Mesendoderm (in vitro differentiated cells): Measurements from ENCODE around the gene MON1B.

Experiments used
- DNase-seq: peaks from one replicate; pipeline ENCODE4 v3.0.0; 2013
- H2AK5ac ChIP-seq: 2 replicates; pipeline ENCODE4 v1.6.1; 2013; ENCODE audit warnings: low read length, inconsistent platforms
- H2BK120ac ChIP-seq: 2 replicates; pipeline ENCODE4 v1.6.1; 2013; ENCODE audit warnings: low read depth, mild to moderate bottlenecking, low read length, moderate library complexity, mixed read lengths
- H2BK15ac ChIP-seq: replicated peaks from 2 replicates; pipeline ENCODE4 v1.6.1; 2013; ENCODE audit warnings: low read depth, mild to moderate bottlenecking, moderate library complexity
- H2BK5ac ChIP-seq: 2 replicates; pipeline ENCODE4 v1.6.1; 2013; ENCODE audit warnings: low read length, inconsistent platforms
- H3K18ac ChIP-seq: 2 replicates; pipeline ENCODE4 v1.6.1; 2013; ENCODE audit warnings: mild to moderate bottlenecking, low read length, mixed read lengths
- H3K23ac ChIP-seq: one replicate; pipeline ENCODE4 v1.6.1; 2013; ENCODE audit warnings: low read length
- H3K27ac ChIP-seq: 2 replicates; pipeline ENCODE4 v1.5.1; 2013; ENCODE audit warnings: low read depth, mild to moderate bottlenecking, inconsistent platforms, low read length, moderate library complexity
- H3K27me3 ChIP-seq: 2 replicates; pipeline ENCODE4 v1.6.1; 2013; ENCODE audit warnings: low read length, control low read depth, mild to moderate bottlenecking, inconsistent platforms; ENCODE audit not compliant: insufficient read depth, poor library complexity
- H3K36me3 ChIP-seq: 2 replicates; pipeline ENCODE4 v1.6.1; 2013; ENCODE audit warnings: low read length, inconsistent platforms; ENCODE audit not compliant: control insufficient read depth, insufficient read depth
- H3K4ac ChIP-seq: one replicate; pipeline ENCODE4 v1.6.1; 2013; ENCODE audit warnings: low read depth, mild to moderate bottlenecking, low read length, moderate library complexity
- H3K4me1 ChIP-seq: 2 replicates; pipeline ENCODE4 v1.6.1; 2013; ENCODE audit warnings: low read depth, low read length, inconsistent platforms; ENCODE audit not compliant: control insufficient read depth
- H3K4me2 ChIP-seq: 2 replicates; pipeline ENCODE4 v1.6.1; 2013; ENCODE audit warnings: low read length
- H3K4me3 ChIP-seq: 2 replicates; pipeline ENCODE4 v1.5.1; 2013; ENCODE audit warnings: mild to moderate bottlenecking, low read length
- H3K56ac ChIP-seq: one replicate; pipeline ENCODE4 v1.6.1; 2013; ENCODE audit warnings: low read length
- H3K79me1 ChIP-seq: 2 replicates; pipeline ENCODE4 v1.6.1; 2013; ENCODE audit warnings: low read length, inconsistent platforms
- H3K79me2 ChIP-seq: 2 replicates; pipeline ENCODE4 v1.6.1; 2013; ENCODE audit warnings: mild to moderate bottlenecking, low read length; ENCODE audit not compliant: control insufficient read depth, insufficient read depth
- H3K9ac ChIP-seq: 2 replicates; pipeline ENCODE4 v1.6.1; 2013; ENCODE audit warnings: low read length, inconsistent platforms
- H4K5ac ChIP-seq: one replicate; pipeline ENCODE4 v1.6.1; 2013; ENCODE audit warnings: low read length
- H4K8ac ChIP-seq: one replicate; pipeline ENCODE4 v1.6.1; 2013; ENCODE audit warnings: low read depth, mild to moderate bottlenecking, control low read depth, low read length, moderate library complexity
- WGBS: extraction: QIAGEN DNeasy Blood & Tissue Kit; methylation state at CpG from one replicate; pipeline ENCODE4 v1.1.7; 2013; ENCODE audit warnings: low lambda C conversion rate, missing lambda C conversion rate; ENCODE audit not compliant: insufficient coverage; ENCODE audit errors: extremely low coverage; 5-methylcytosine and 5-hydroxymethylcytosine counted together

The MON1B gene

DNA sequence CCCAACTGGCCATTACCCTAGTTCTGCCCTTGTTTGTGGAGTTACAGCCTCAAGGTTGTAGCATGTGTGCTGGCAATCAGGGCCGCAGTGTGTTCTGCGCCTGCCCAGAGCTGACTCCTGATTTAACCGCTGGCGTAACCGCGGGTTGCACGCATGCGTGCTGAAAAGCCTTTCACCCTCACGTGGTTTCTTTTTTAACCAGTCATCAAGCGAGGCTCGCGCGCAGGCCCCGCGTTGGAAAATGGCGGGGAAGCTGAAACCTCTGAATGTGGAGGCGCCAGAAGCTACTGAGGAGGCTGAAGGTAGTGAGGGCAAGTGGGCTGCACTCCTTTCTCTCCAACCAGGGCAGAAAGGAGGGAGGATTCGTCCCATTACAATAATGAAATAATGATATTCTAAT, 8.2 kb downstream of the MON1B start, which contains the start of gene SYCE1L:
SYCE1L (plus strand) TSS at position 198 of the 400 bp plus-strand sequence; CDS start at position 242, 44 bp downstream.
- Histone ChIP-seq H3K79me1 (no peaks in the 10 kb centered on the region), H3K9ac (no peak within 1 kb of the TSS), H4K8ac (no peak within 1 kb of the TSS), H3K18ac (no peak within 1 kb of the TSS), H3K4ac (no peak within 1 kb of the TSS), H3K4me2 (no peak within 1 kb of the TSS), H3K27me3 (no peaks in the 10 kb centered on the region), H3K4me1 (no peaks in the 10 kb centered on the region), H3K79me2 (no peaks in the 10 kb centered on the region), H3K4me3 (no peak within 1 kb of the TSS), H2AK5ac (no peak within 1 kb of the TSS), H4K5ac (no peak within 1 kb of the TSS), H2BK15ac (no peak within 1 kb of the TSS), H2BK120ac (no peak within 1 kb of the TSS), H3K36me3 (peaks cover 5% of the 10 kb centered on the region), H3K23ac (no peak within 1 kb of the TSS), H3K27ac (no peak within 1 kb of the TSS), H2BK5ac (no peak within 1 kb of the TSS), H3K56ac (no peak within 1 kb of the TSS)
- WGBS = no CpG with 5 or more reads among the region's 18 CpGs
- no peak for DNase-seq

DNA sequence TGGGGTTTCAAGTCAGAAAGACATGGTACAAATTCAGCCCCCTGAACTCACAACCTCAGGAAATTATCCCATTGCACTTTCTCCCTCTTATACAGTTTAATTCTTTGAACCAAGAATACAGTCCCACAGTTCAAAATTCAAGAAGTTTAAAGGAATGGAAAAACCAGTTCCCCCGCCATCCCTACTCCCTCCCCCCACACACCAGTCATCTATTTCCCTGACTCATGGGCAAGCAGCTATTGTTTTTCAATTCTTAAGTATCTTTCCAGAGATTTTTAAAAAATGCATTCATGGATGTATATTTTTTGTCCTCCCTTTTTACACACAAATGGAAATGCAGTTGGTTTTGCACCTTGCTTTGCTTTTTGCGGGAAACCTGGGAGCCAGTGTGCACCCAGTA, 15.5 kb downstream of the MON1B start:
- Histone ChIP-seq H4K8ac (no peak overlapping the region), H3K79me1 (no peaks in the 10 kb centered on the region), H3K4me2 (no peak overlapping the region), H3K36me3 (no peaks in the 10 kb centered on the region), H3K27ac (no peak overlapping the region), H4K5ac (no peak overlapping the region), H3K23ac (no peak overlapping the region), H3K9ac (no peak overlapping the region), H2BK120ac (no peak overlapping the region), H3K4me3 (no peak overlapping the region), H3K4ac (no peak overlapping the region), H2BK15ac (no peak overlapping the region), H3K18ac (no peak overlapping the region), H3K27me3 (no peaks in the 10 kb centered on the region), H3K79me2 (no peaks in the 10 kb centered on the region), H3K56ac (no peak overlapping the region), H2BK5ac (no peak overlapping the region), H3K4me1 (no peaks in the 10 kb centered on the region), H2AK5ac (no peak overlapping the region)
- no CpG with 5 or more reads among the region's 2 CpGs for WGBS
- DNase-seq = no peak

DNA sequence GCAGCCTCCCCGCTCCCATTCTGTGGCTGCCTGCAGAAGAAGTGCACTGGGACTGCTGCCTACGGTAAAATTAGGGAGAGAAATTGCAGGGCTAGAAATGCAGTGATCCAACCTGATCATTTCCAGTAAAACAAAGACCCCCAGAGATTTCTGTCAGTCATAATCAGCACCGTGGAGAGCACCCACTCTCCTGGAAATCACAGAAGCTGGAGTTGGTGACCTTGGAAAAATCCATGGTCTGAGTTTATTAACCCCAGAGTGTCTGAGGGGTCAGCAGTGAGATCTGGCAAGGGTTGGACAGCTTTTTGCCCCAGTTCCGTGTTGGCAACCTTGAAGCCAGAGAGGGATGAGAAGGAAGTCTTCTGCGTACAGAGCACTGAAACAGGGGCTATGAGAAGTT, 16.0 kb downstream of the MON1B start:
- H3K27me3 ChIP-seq = no peaks in the 10 kb centered on the region
- H3K4me2 ChIP-seq = no peak overlapping the region
- no peaks in the 10 kb centered on the region for H3K4me1 ChIP-seq
- no peak for DNase-seq
- H3K79me1 ChIP-seq = no peaks in the 10 kb centered on the region
- no peak overlapping the region for H3K4ac ChIP-seq
- no peak overlapping the region for H2BK15ac ChIP-seq
- no peak overlapping the region for H3K9ac ChIP-seq
- no peak overlapping the region for H3K4me3 ChIP-seq
- H2AK5ac ChIP-seq = no peak overlapping the region
- no peak overlapping the region for H3K18ac ChIP-seq
- no peak overlapping the region for H2BK120ac ChIP-seq
- H3K56ac ChIP-seq = no peak overlapping the region
- H3K27ac ChIP-seq = no peak overlapping the region
- H3K79me2 ChIP-seq = no peaks in the 10 kb centered on the region
- no peak overlapping the region for H3K23ac ChIP-seq
- H2BK5ac ChIP-seq = no peak overlapping the region
- H4K5ac ChIP-seq = no peak overlapping the region
- no CpG with 5 or more reads among the region's 5 CpGs for WGBS
- no peaks in the 10 kb centered on the region for H3K36me3 ChIP-seq
- no peak overlapping the region for H4K8ac ChIP-seq

DNA sequence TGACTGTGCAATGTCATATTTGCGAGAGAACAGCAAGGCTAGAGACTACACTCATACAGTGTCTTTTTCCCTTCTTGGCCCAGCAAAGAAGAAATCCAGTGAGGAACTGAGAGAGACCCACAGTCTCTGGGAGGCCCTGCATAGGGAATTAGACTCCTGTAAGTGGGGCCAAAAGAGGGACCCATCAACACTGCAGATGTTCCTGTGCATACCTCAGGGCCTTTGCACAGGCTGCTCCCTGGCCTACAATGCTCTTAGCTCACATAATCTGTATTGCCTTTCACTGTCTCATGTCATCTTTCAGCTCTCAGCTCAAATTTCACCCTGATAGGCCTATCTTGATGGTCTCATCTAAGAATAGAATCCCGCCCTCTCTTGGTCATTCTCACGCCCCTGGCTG, 17.4 kb downstream of the MON1B start:
- no peak overlapping the region for H3K4me2 ChIP-seq
- no peak overlapping the region for H4K5ac ChIP-seq
- no peak overlapping the region for H2AK5ac ChIP-seq
- H3K9ac ChIP-seq = no peak overlapping the region
- H3K4me3 ChIP-seq = no peak overlapping the region
- no peak overlapping the region for H3K18ac ChIP-seq
- no peak overlapping the region for H3K27ac ChIP-seq
- H3K23ac ChIP-seq = no peak overlapping the region
- no peaks in the 10 kb centered on the region for H3K27me3 ChIP-seq
- no peak overlapping the region for H4K8ac ChIP-seq
- WGBS = no CpG with 5 or more reads among the region's 3 CpGs
- no peak overlapping the region for H3K4ac ChIP-seq
- H2BK120ac ChIP-seq = no peak overlapping the region
- no peaks in the 10 kb centered on the region for H3K79me1 ChIP-seq
- H2BK15ac ChIP-seq = no peak overlapping the region
- H2BK5ac ChIP-seq = no peak overlapping the region
- no peaks in the 10 kb centered on the region for H3K79me2 ChIP-seq
- DNase-seq = no peak
- H3K4me1 ChIP-seq = no peaks in the 10 kb centered on the region
- no peaks in the 10 kb centered on the region for H3K36me3 ChIP-seq
- H3K56ac ChIP-seq = no peak overlapping the region

DNA sequence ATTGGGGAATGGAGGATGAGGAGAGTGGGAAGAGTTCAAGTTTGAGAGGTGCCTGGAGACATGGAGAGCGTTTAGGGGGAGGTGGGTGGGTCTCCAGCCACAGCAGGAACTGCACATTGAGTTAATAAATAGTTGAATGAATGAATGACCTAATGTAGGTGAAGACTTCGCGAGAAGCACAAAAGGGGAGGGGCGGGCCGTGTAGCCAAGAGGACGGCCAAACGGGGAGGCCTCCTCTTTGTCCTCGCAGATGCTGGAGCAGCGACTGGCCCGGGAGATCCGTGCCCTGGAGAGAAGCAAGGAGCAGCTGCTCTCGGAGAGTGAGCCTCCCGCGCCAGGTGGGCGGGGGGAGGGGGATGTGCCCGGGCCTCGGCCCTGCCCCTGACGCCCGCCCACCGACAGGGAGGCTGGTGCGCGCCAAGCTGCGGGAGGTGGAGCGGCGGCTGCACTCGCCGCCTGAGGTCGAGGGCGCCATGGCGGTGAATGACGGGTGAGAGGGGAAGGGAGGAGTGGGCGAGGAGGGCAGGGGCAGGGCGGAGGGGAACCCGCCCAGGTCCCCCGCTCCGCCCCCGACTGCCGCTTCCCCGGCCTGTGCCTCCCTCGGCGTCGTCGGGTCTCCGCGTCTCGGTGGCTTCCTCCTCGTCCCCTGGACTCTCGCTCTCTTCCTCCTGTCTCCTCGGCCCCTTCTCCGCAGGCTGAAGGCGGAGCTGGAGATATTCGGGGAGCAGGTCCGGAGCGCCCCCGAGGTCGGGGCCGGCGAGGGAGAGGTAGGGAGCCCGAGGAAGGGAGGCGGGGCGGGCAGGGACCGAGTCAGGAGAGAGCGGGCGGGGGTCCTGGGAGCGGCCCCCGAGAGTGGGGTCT, 21.1 kb downstream of the MON1B start:
- WGBS = no CpG with 5 or more reads among the region's 66 CpGs
- H3K23ac ChIP-seq = no peak overlapping the region
- no peak overlapping the region for H2BK5ac ChIP-seq
- no peaks in the 10 kb centered on the region for H3K4me1 ChIP-seq
- peak overlapping the region; percentile 78 for H3K4me3 ChIP-seq
- no peaks in the 10 kb centered on the region for H3K27me3 ChIP-seq
- peak overlapping the region; percentile 40 for H3K18ac ChIP-seq
- no peak overlapping the region for H4K5ac ChIP-seq
- H3K27ac ChIP-seq = peak overlapping the region; percentile 67
- H3K4me2 ChIP-seq = peak overlapping the region; percentile 73
- no peak overlapping the region for H2BK15ac ChIP-seq
- peak; percentile 92 for DNase-seq
- no peaks in the 10 kb centered on the region for H3K79me1 ChIP-seq
- no peak overlapping the region for H2BK120ac ChIP-seq
- H3K36me3 ChIP-seq = no peaks in the 10 kb centered on the region
- H3K4ac ChIP-seq = peak overlapping the region; percentile 50
- no peak overlapping the region for H4K8ac ChIP-seq
- no peaks in the 10 kb centered on the region for H3K79me2 ChIP-seq
- H3K56ac ChIP-seq = peak overlapping the region; percentile 98
- no peak overlapping the region for H2AK5ac ChIP-seq
- peak overlapping the region; percentile 93 for H3K9ac ChIP-seq
